H1 (cell line): ENCODE measurements around the gene CORO1C. TPM values are rescaled to one million over a fixed set of nuclear protein-coding genes. Genes with fewer than 3 reads are reported as not detected.

Experiments
- CTCF ChIA-PET: fragments of 300-600 bp; sonication (Branson Sonifier 250); formaldehyde crosslinking; loops from one replicate; lab custom pipeline; 2021; ENCODE audit not compliant: partially characterized antibody; lab: Charles Lee
- POLR2A ChIA-PET: fragments of 300-600 bp; sonication (Branson Sonifier 250); formaldehyde crosslinking; loops from one replicate; lab custom pipeline; 2021; ENCODE audit warnings: inconsistent platforms; ENCODE audit not compliant: partially characterized antibody; lab: Charles Lee
- DNase-seq, 2 experiments: peaks; one replicate each; pipeline versions ENCODE4 v3.0.0 to v3.0.0-alpha.2; 2010 to 2022; ENCODE audit warnings: low spot score in 2 of 2, low read depth in 1 of 2, mixed read lengths in 1 of 2
- FAIRE-seq: peaks from 2 replicates; lab custom pipeline; 2011; peaks lifted over from hg19 to GRCh38; lab: Jason Lieb, UNC
- H2AFZ ChIP-seq: 2 replicates; pipeline ENCODE4 v1.8.1; 2012; ENCODE audit warnings: low read length, inconsistent platforms
- H2AK5ac ChIP-seq: 2 replicates; pipeline ENCODE4 v1.6.1; 2013; ENCODE audit warnings: low read depth, low read length
- H2BK120ac ChIP-seq: replicated peaks from 2 replicates; pipeline ENCODE3; 2013; ENCODE audit warnings: low read depth, low read length, inconsistent platforms
- H2BK12ac ChIP-seq: 2 replicates; pipeline ENCODE4 v1.6.1; 2013; ENCODE audit warnings: low read depth, low read length
- H2BK15ac ChIP-seq: 2 replicates; pipeline ENCODE4 v1.6.1; 2013; ENCODE audit warnings: low read length
- H2BK20ac ChIP-seq: 2 replicates; pipeline ENCODE4 v1.6.1; 2013; ENCODE audit warnings: low read length
- H2BK5ac ChIP-seq: 2 replicates; pipeline ENCODE4 v1.6.1; 2013; ENCODE audit warnings: low read depth, low read length
- H3K14ac ChIP-seq: 2 replicates; pipeline ENCODE4 v1.6.1; 2013; ENCODE audit warnings: inconsistent platforms; ENCODE audit not compliant: insufficient read length
- H3K18ac ChIP-seq: 2 replicates; pipeline ENCODE4 v1.6.1; 2013; ENCODE audit warnings: low read length; ENCODE audit errors: extremely low read depth
- H3K23ac ChIP-seq: 2 replicates; pipeline ENCODE4 v1.6.1; 2013; ENCODE audit warnings: inconsistent platforms; ENCODE audit not compliant: insufficient read length
- H3K23me2 ChIP-seq: 2 replicates; pipeline ENCODE4 v1.6.1; 2013; ENCODE audit warnings: low read depth, low read length
- H3K27ac ChIP-seq: 2 replicates; pipeline ENCODE4 v1.6.1; 2011; ENCODE audit warnings: low read depth, low read length, inconsistent platforms
- H3K27me3 ChIP-seq, 4 experiments: replicated peaks in 1 of 4; 1 replicate in 1 of 4; 2 replicates in 3 of 4; pipeline versions ENCODE4 v1.6.1 to v1.8.1; 2011 to 2013; ENCODE audit warnings: low read length in 3 of 4, mild to moderate bottlenecking in 3 of 4, inconsistent platforms in 2 of 4, mixed read lengths in 2 of 4, moderate library complexity in 1 of 4; ENCODE audit not compliant: control insufficient read depth in 3 of 4, insufficient read depth in 3 of 4; ENCODE audit errors: extremely low read depth in 1 of 4
- H3K36me3 ChIP-seq, 4 experiments: 2 replicates each; pipeline versions ENCODE4 v1.6.1 to v1.8.1; 2011 to 2013; ENCODE audit warnings: mild to moderate bottlenecking in 4 of 4, low read length in 3 of 4, moderate library complexity in 2 of 4, control low read depth in 1 of 4, inconsistent platforms in 1 of 4; ENCODE audit not compliant: insufficient read depth in 4 of 4, control insufficient read depth in 2 of 4
- H3K4ac ChIP-seq: replicated peaks from 2 replicates; pipeline ENCODE3; 2013; ENCODE audit warnings: low read length, low read depth, mixed read lengths, inconsistent platforms; ENCODE audit not compliant: insufficient read length
- H3K4me1 ChIP-seq, 4 experiments: replicated peaks in 1 of 4; 1 replicate in 1 of 4; 2 replicates in 3 of 4; pipeline versions ENCODE4 v1.6.1 to v1.8.1; 2011 to 2013; ENCODE audit warnings: low read length in 3 of 4, inconsistent platforms in 2 of 4, mixed read lengths in 1 of 4; ENCODE audit not compliant: insufficient read depth in 4 of 4, control insufficient read depth in 3 of 4
- H3K4me2 ChIP-seq, 2 experiments: 2 replicates each; pipeline versions ENCODE4 v1.6.1 to v1.8.1; 2011 to 2013; ENCODE audit warnings: low read depth in 2 of 2, low read length in 2 of 2, control low read depth in 1 of 2, inconsistent platforms in 1 of 2, mild to moderate bottlenecking in 1 of 2; ENCODE audit not compliant: insufficient read depth in 1 of 2
- H3K4me3 ChIP-seq, 4 experiments: fragments of 200-600, 300-600 bp in 1 of 4; sonication (generic), shearing (Covaris generic), sonication (Bioruptor Twin) in 1 of 4; 2 replicates each; pipeline versions ENCODE4 v1.5.1 to v1.8.1; 2011 to 2016; ENCODE audit warnings: low read length in 4 of 4, low read depth in 3 of 4, control low read depth in 2 of 4, inconsistent platforms in 2 of 4, mild to moderate bottlenecking in 2 of 4, mixed read lengths in 1 of 4, moderate library complexity in 1 of 4; ENCODE audit not compliant: insufficient read depth in 2 of 4; ENCODE audit errors: extremely low read depth in 1 of 4
- H3K56ac ChIP-seq: replicated peaks from 2 replicates; pipeline ENCODE3; 2013; ENCODE audit warnings: low read depth, mild to moderate bottlenecking, mixed read lengths, low read length, inconsistent platforms; ENCODE audit not compliant: insufficient read length
- H3K79me1 ChIP-seq: 2 replicates; pipeline ENCODE4 v1.6.1; 2013; ENCODE audit warnings: low read depth, low read length, control low read depth
- H3K79me2 ChIP-seq, 2 experiments: 2 replicates each; pipeline versions ENCODE4 v1.6.1 to v1.8.1; 2012 to 2013; ENCODE audit warnings: low read length in 2 of 2, mild to moderate bottlenecking in 2 of 2, inconsistent platforms in 1 of 2; ENCODE audit not compliant: insufficient read depth in 2 of 2, control insufficient read depth in 1 of 2
- H3K9ac ChIP-seq, 4 experiments: replicated peaks in 1 of 4; 1 replicate in 1 of 4; 2 replicates in 3 of 4; pipeline versions ENCODE4 v1.6.1 to v1.8.1; 2011 to 2013; ENCODE audit warnings: low read depth in 3 of 4, low read length in 3 of 4, control low read depth in 2 of 4, mild to moderate bottlenecking in 2 of 4, moderate library complexity in 2 of 4, inconsistent platforms in 1 of 4; ENCODE audit errors: extremely low read depth in 1 of 4
- H3K9me3 ChIP-seq, 2 experiments: 2 replicates each; pipeline versions ENCODE4 v1.6.1 to v1.8.1; 2012 to 2013; ENCODE audit warnings: mild to moderate bottlenecking in 2 of 2, moderate library complexity in 2 of 2, control low read depth in 1 of 2, inconsistent platforms in 1 of 2, low read depth in 1 of 2, low read length in 1 of 2, mixed read lengths in 1 of 2; ENCODE audit not compliant: insufficient read depth in 2 of 2
- H4K20me1 ChIP-seq, 2 experiments: replicated peaks in 1 of 2; 2 replicates each; pipeline versions ENCODE3 to v1.8.1; 2011 to 2013; ENCODE audit warnings: inconsistent platforms in 2 of 2, low read length in 2 of 2, mild to moderate bottlenecking in 1 of 2; ENCODE audit not compliant: insufficient read depth in 2 of 2, control insufficient read depth in 1 of 2
- H4K5ac ChIP-seq: 2 replicates; pipeline ENCODE4 v1.6.1; 2013; ENCODE audit warnings: low read length, low read depth, mixed read lengths, inconsistent platforms; ENCODE audit not compliant: insufficient read length
- H4K8ac ChIP-seq: 2 replicates; pipeline ENCODE4 v1.8.0; 2013; ENCODE audit warnings: mild to moderate bottlenecking, moderate library complexity, low read length, inconsistent platforms; ENCODE audit not compliant: insufficient read depth; ENCODE audit errors: extremely low read depth
- H4K91ac ChIP-seq: replicated peaks from 2 replicates; pipeline ENCODE3; 2013; ENCODE audit warnings: low read length, mixed read lengths, inconsistent platforms; ENCODE audit not compliant: insufficient read length
- CBX8 ChIP-seq: fragments of 300-800, 300-1000 bp; sonication (generic); IDR thresholded peaks from 2 replicates; pipeline ENCODE4 v1.7.1; 2016; ENCODE audit warnings: low read depth, low read length, borderline replicate concordance
- CTBP2 ChIP-seq: IDR thresholded peaks from 2 replicates; pipeline ENCODE4 v1.7.0; 2011; ENCODE audit warnings: borderline replicate concordance, mild to moderate bottlenecking, moderate library complexity, mixed read lengths, low read length; ENCODE audit not compliant: insufficient read depth, insufficient read length
- EZH2 ChIP-seq: fragments of 200-600 bp; sonication (generic); IDR thresholded peaks from 2 replicates; pipeline ENCODE4 v1.7.1; 2012; ENCODE audit warnings: low read depth, mild to moderate bottlenecking, moderate library complexity, low read length, inconsistent platforms; ENCODE audit not compliant: severe bottlenecking
- GABPA ChIP-seq: IDR thresholded peaks from 2 replicates; pipeline ENCODE4 v1.6.1; 2011; ENCODE audit warnings: mild to moderate bottlenecking, low read length, moderate library complexity, borderline replicate concordance; ENCODE audit not compliant: insufficient read depth
- KDM5A ChIP-seq: fragments of 200-600 bp; IDR thresholded peaks from 2 replicates; pipeline ENCODE4 v1.7.1; 2012; ENCODE audit warnings: mild to moderate bottlenecking, low read length, inconsistent platforms, mixed read lengths
- MAFK ChIP-seq: IDR thresholded peaks from 2 replicates; pipeline ENCODE4 v1.6.1; 2012; ENCODE audit warnings: low read depth, mild to moderate bottlenecking, improper control_type of control experiment, low read length
- NANOG ChIP-seq: IDR thresholded peaks from 2 replicates; pipeline ENCODE4 v1.6.1; 2011; ENCODE audit warnings: low read length, low read depth, mild to moderate bottlenecking, inconsistent platforms; ENCODE audit not compliant: insufficient read depth, poor library complexity, severe bottlenecking
- RXRA ChIP-seq: IDR thresholded peaks from 2 replicates; pipeline ENCODE4 v1.6.1; 2011; ENCODE audit warnings: low read depth, mild to moderate bottlenecking, low read length, moderate library complexity; ENCODE audit not compliant: insufficient read depth
- WGBS, 2 experiments: shearing (Covaris generic) in 1 of 2; methylation state at CpG; one replicate each; pipeline versions ENCODE4 v1.1.6 to v1.1.7; 2013 to 2015; ENCODE audit warnings: low lambda C conversion rate in 2 of 2, mixed read lengths in 2 of 2, inconsistent platforms in 1 of 2, low coverage in 1 of 2, missing lambda C conversion rate in 1 of 2; ENCODE audit not compliant: insufficient replicate concordance in 2 of 2, insufficient coverage in 1 of 2, insufficient read length in 1 of 2; ENCODE audit errors: extremely low coverage in 1 of 2, missing lambda C conversion rate in 1 of 2; 5-methylcytosine and 5-hydroxymethylcytosine counted together
- polyA plus RNA-seq, 7 experiments: library from polyadenylated mRNA; depleted of rRNA in 3 of 7; stranded (reverse) in 5 of 7; unstranded in 2 of 7; fragments of >200 nt in 5 of 7; fragments of 200-250 nt in 2 of 7; gene quantifications; 1 replicate in 5 of 7; 2 replicates in 1 of 7; 4 replicates in 1 of 7; pipeline versions ENCODE4 v1.2.1 to v1.2.3, GENCODE V29; 2011 to 2013; ENCODE audit warnings: missing spikeins in 2 of 7, mixed read lengths in 2 of 7
- total RNA-seq: library from RNA; stranded (reverse); fragmentation: NEBNext Ultra II Directional; extraction: Animal tissue kit (Norgen Biotek cat#: 25700); gene quantifications from 2 replicates; pipeline ENCODE4 v1.2.1, GENCODE V29; 2021
- TF ChIP-seq, protein P1 (sequence below): IDR thresholded peaks from 2 replicates; pipeline ENCODE4 v1.6.1; 2012; ENCODE audit warnings: low read length, inconsistent platforms

CORO1C gene
- total and polyA plus RNA-seq, 2 of the 8 experiments (the other 6 are each of a cell fraction or from before 2014, with no cell fraction given) = 72.7 to 120 TPM

DNA sequence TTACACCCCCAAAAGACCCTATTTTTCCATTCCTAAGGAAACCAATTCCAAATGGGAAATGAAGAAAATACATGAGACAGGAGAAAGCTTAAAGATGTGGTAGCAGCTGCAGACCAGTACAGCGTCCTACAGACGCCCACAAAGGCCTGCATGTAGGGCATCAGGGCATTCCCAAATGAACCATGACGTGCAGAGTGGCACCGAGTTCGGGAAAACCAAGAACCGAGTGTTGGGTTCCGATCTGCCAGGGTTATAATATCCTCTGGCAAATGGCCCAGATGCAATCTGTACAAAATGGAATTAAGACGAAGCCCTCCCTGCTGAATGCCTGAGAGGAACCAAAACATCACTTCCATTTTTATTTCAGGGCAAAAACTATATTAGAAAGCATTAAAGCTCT lies 63.3 kb downstream of the CORO1C start:
- Histone ChIP-seq H4K20me1 (peaks cover 3 to 7% of the 10 kb centered on the region in 2 experiments), H3K27me3 (no peaks in the 10 kb centered on the region), H2BK120ac (no peak overlapping the region), H3K36me3 (no peaks in the 10 kb centered on the region), H2BK12ac (no peak overlapping the region), H3K79me2 (peaks cover 0 to 10% of the 10 kb centered on the region in 2 experiments; a peak in 2 of 4 replicates), H3K4me1 (peaks cover 0 to 6% (median 1%) of the 10 kb centered on the region in 4 experiments; a peak in 5 of 7 replicates), H2AFZ (no peak overlapping the region), H3K56ac (no peak overlapping the region), H2BK15ac (no peak overlapping the region), H3K18ac (no peak overlapping the region), H3K4me2 (no peak overlapping the region), H3K23ac (no peak overlapping the region), H3K9ac (no peak overlapping the region; a peak in 1 of 7 replicates), H3K4me3 (no peak overlapping the region), H3K9me3 (no peaks in the 10 kb centered on the region), H2BK20ac (no peak overlapping the region), H2AK5ac (no peak overlapping the region), H3K27ac (no peak overlapping the region), H4K91ac (no peak overlapping the region), H3K79me1 (peaks cover 10% of the 10 kb centered on the region; the same call in 1 of the 2 replicates), H3K4ac (no peak overlapping the region), H3K14ac (no peak overlapping the region), H2BK5ac (no peak overlapping the region), H4K5ac (no peak overlapping the region), H4K8ac (no peak overlapping the region), H3K23me2 (no peaks in the 10 kb centered on the region)
- TF ChIP-seq CBX8 (no peak), GABPA (no peak), EZH2 (no peak), NANOG (no peak), MAFK (no peak), RXRA (no peak), CTBP2 (no peak), KDM5A (no peak)
- TF ChIP-seq, protein P1, sequence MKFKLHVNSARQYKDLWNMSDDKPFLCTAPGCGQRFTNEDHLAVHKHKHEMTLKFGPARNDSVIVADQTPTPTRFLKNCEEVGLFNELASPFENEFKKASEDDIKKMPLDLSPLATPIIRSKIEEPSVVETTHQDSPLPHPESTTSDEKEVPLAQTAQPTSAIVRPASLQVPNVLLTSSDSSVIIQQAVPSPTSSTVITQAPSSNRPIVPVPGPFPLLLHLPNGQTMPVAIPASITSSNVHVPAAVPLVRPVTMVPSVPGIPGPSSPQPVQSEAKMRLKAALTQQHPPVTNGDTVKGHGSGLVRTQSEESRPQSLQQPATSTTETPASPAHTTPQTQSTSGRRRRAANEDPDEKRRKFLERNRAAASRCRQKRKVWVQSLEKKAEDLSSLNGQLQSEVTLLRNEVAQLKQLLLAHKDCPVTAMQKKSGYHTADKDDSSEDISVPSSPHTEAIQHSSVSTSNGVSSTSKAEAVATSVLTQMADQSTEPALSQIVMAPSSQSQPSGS = no peak
- WGBS, 2 experiments = 92% methylated on average over 8 of the region's 8 CpGs; no CpG with 5 or more reads in 1 of the 2 experiments
- DNase-seq (no peak), FAIRE-seq (no peak)
- CTCF ChIA-PET = interaction anchor here (1.2 to 10.4 kb wide), 5 partner anchors 52 to 136 kb away, joined by 4 to 188 read pairs (median 5); no protein-coding TSS in a partner anchor
- POLR2A ChIA-PET = interaction anchor here (1.2 to 1.4 kb wide), 3 partner anchors 13 to 54 kb away, joined by 3 read pairs; no protein-coding TSS in a partner anchor
